ENCODE measurements around the gene MAP3K13.

Gene MAP3K13

GRCh38 chr3:185526349-185526951 lies 163.5 kb downstream of the MAP3K13 start:
- Histone ChIP-seq H3K9me2 (ENCODE audit: low read depth, low read length) (no peaks in the 10 kb centered on the region), H3K4me3 (ENCODE audit: low read depth, low read length, poor library complexity, severe bottlenecking) (no peak overlapping the region), H4K20me1 (ENCODE audit: insufficient read depth, low read length) (no peaks in the 10 kb centered on the region; the same call in 1 of the 2 replicates), H3K27me3 (ENCODE audit: insufficient read depth, low read length) (no peaks in the 10 kb centered on the region), H3K36me3 (ENCODE audit: insufficient read depth, low read length) (no peaks in the 10 kb centered on the region), H3K79me2 (ENCODE audit: insufficient read depth, low read length) (no peaks in the 10 kb centered on the region), H3K4me1 (ENCODE audit: insufficient read depth, low read length, severe bottlenecking) (no peaks in the 10 kb centered on the region), H3F3A (ENCODE audit: insufficient read depth, low read length) (no peaks in the 10 kb centered on the region), H3K9ac (ENCODE audit: low read length) (no peak overlapping the region), H3K27ac (ENCODE audit: low read depth, low read length, poor library complexity, severe bottlenecking) (no peak overlapping the region), H3K9me3 (ENCODE audit: low read length) (no peaks in the 10 kb centered on the region), H3K4me2 (ENCODE audit: low read length) (no peak overlapping the region), H2AFZ (ENCODE audit: low read length) (no peak overlapping the region)
- TF ChIP-seq EZH2 (IDR thresholded peaks at IDR 0.05; ENCODE audit: borderline replicate concordance, low read length) (no peak), CTCF (IDR thresholded peaks at IDR 0.05; ENCODE audit: low read length) (no peak)

GRCh38 chr3:185527364-185527763 lies 164.4 kb downstream of the MAP3K13 start:
- Histone ChIP-seq H3K27ac (ENCODE audit: low read depth, low read length, poor library complexity, severe bottlenecking) (no peak overlapping the region), H3K4me1 (ENCODE audit: insufficient read depth, low read length, severe bottlenecking) (no peaks in the 10 kb centered on the region), H3K4me2 (ENCODE audit: low read length) (no peak overlapping the region), H4K20me1 (ENCODE audit: insufficient read depth, low read length) (no peaks in the 10 kb centered on the region; the same call in 1 of the 2 replicates), H3K79me2 (ENCODE audit: insufficient read depth, low read length) (no peaks in the 10 kb centered on the region), H3K27me3 (ENCODE audit: insufficient read depth, low read length) (no peaks in the 10 kb centered on the region), H3K9me2 (ENCODE audit: low read depth, low read length) (no peaks in the 10 kb centered on the region), H3K36me3 (ENCODE audit: insufficient read depth, low read length) (no peaks in the 10 kb centered on the region), H3K4me3 (ENCODE audit: low read depth, low read length, poor library complexity, severe bottlenecking) (no peak overlapping the region), H2AFZ (ENCODE audit: low read length) (no peak overlapping the region), H3F3A (ENCODE audit: insufficient read depth, low read length) (no peaks in the 10 kb centered on the region), H3K9me3 (ENCODE audit: low read length) (no peaks in the 10 kb centered on the region), H3K9ac (ENCODE audit: low read length) (no peak overlapping the region)
- TF ChIP-seq CTCF (IDR thresholded peaks at IDR 0.05; ENCODE audit: low read length) (no peak), EZH2 (IDR thresholded peaks at IDR 0.05; ENCODE audit: borderline replicate concordance, low read length) (no peak)

GRCh38 chr3:185528532-185528931 lies 165.6 kb downstream of the MAP3K13 start:
- no peak overlapping the region for H3K27ac ChIP-seq (ENCODE audit: low read depth, low read length, poor library complexity, severe bottlenecking)
- no peaks in the 10 kb centered on the region for H3K4me1 ChIP-seq (ENCODE audit: insufficient read depth, low read length, severe bottlenecking)
- H4K20me1 ChIP-seq (ENCODE audit: insufficient read depth, low read length), result no peaks in the 10 kb centered on the region
- no peak overlapping the region for H3K4me3 ChIP-seq (ENCODE audit: low read depth, low read length, poor library complexity, severe bottlenecking)
- H3K9me2 ChIP-seq (ENCODE audit: low read depth, low read length), result no peaks in the 10 kb centered on the region
- TF ChIP-seq CTCF (IDR thresholded peaks at IDR 0.05; ENCODE audit: low read length), result no peak
- TF ChIP-seq EZH2 (IDR thresholded peaks at IDR 0.05; ENCODE audit: borderline replicate concordance, low read length), result no peak
- H2AFZ ChIP-seq (ENCODE audit: low read length), result no peak overlapping the region
- no peak overlapping the region for H3K4me2 ChIP-seq (ENCODE audit: low read length)
- H3K27me3 ChIP-seq (ENCODE audit: insufficient read depth, low read length), result no peaks in the 10 kb centered on the region
- no peaks in the 10 kb centered on the region for H3F3A ChIP-seq (ENCODE audit: insufficient read depth, low read length)
- H3K36me3 ChIP-seq (ENCODE audit: insufficient read depth, low read length), result no peaks in the 10 kb centered on the region
- no peaks in the 10 kb centered on the region for H3K9me3 ChIP-seq (ENCODE audit: low read length)
- no peak overlapping the region for H3K9ac ChIP-seq (ENCODE audit: low read length)
- H3K79me2 ChIP-seq (ENCODE audit: insufficient read depth, low read length), result no peaks in the 10 kb centered on the region
